C4-2B (cell line): ENCODE results near the gene IRF2BP2.

ENCODE experiments used
- CTCF ChIP-seq: fragments of 450-650 bp; conservative IDR thresholded peaks from 2 replicates; pipeline ENCODE4 v1.5.1; 2017; ENCODE audit warnings: mild to moderate bottlenecking
- ZFX ChIP-seq: fragments of 450-650 bp; IDR thresholded peaks from 2 replicates; pipeline ENCODE4 v1.6.1; 2017

GRCh38 chr1:234600418-234601281 is 9.3 kb downstream of the IRF2BP2 start:
- TF ChIP-seq CTCF (no peak), ZFX (no peak)
